K562 (cell line): ENCODE results near the gene PSMA7. TPM values are rescaled to one million over a fixed set of nuclear protein-coding genes. Genes with fewer than 3 reads are reported as not detected.

Experiments
- CHD4 ChIP-seq: fragments of 200-600 bp; sonication (generic); IDR thresholded peaks from 3 replicates; pipeline ENCODE4 v1.6.1; 2012; ENCODE audit warnings: low read depth, mild to moderate bottlenecking, mixed read lengths, low read length, inconsistent platforms; ENCODE audit not compliant: insufficient read depth, insufficient replicate concordance, poor library complexity, severe bottlenecking
- E2F8 ChIP-seq: fragments of 450-650 bp; IDR thresholded peaks from 2 replicates; pipeline ENCODE4 v1.7.1; 2018; ENCODE audit warnings: mild to moderate bottlenecking, low read depth; ENCODE audit not compliant: partially characterized antibody
- GABPA ChIP-seq: fragments of 200-800 bp; sonication (Bioruptor generic); conservative IDR thresholded peaks from 2 replicates; pipeline ENCODE4 v1.6.1; 2016; ENCODE audit warnings: low read depth, missing genetic modification characterization, missing compliant biosample characterization
- HNRNPK ChIP-seq: fragments of 200-400 bp; formaldehyde crosslinking; IDR thresholded peaks from one replicate; pipeline ENCODE4 v1.6.1; 2018; ENCODE audit warnings: mild to moderate bottlenecking, low read depth, low read length; ENCODE audit not compliant: poor library complexity, severe bottlenecking
- KLF1 ChIP-seq: fragments of 450-650 bp; IDR thresholded peaks from 2 replicates; pipeline ENCODE4 v1.6.1; 2016; ENCODE audit warnings: missing genetic modification characterization, missing compliant biosample characterization
- LEF1 ChIP-seq: fragments of 450-650 bp; IDR thresholded peaks from 2 replicates; pipeline ENCODE4 v1.6.1; 2016; ENCODE audit warnings: mild to moderate bottlenecking
- MED1 ChIP-seq: sonication (generic); formaldehyde crosslinking; IDR thresholded peaks from 2 replicates; pipeline ENCODE4 v1.8.1; 2023; ENCODE audit warnings: missing genetic modification reagents, borderline replicate concordance
- MTF1 ChIP-seq: fragments of 250-450 bp; sonication (Bioruptor Pico); IDR thresholded peaks from 2 replicates; pipeline ENCODE4 v1.9.0; 2021; ENCODE audit warnings: moderate library complexity, mild to moderate bottlenecking, inconsistent platforms, borderline replicate concordance
- NCOA6 ChIP-seq: fragments of 450-650 bp; IDR thresholded peaks from 2 replicates; pipeline ENCODE4 v1.6.1; 2017; ENCODE audit warnings: mild to moderate bottlenecking
- PHB2 ChIP-seq: fragments of 450-650 bp; IDR thresholded peaks from 2 replicates; pipeline ENCODE4 v1.6.1; 2017; ENCODE audit warnings: low read depth
- POLR2AphosphoS5 ChIP-seq: IDR thresholded peaks from 2 replicates; pipeline ENCODE4 v1.6.1; 2011; ENCODE audit warnings: mild to moderate bottlenecking, low read depth, low read length, moderate library complexity; ENCODE audit not compliant: control insufficient read depth, insufficient read depth
- SMARCE1 ChIP-seq: fragments of 450-650 bp; IDR thresholded peaks from 2 replicates; pipeline ENCODE4 v1.7.1; 2016; ENCODE audit warnings: mild to moderate bottlenecking
- TAF7 ChIP-seq: fragments of 450-650 bp; IDR thresholded peaks from 2 replicates; pipeline ENCODE4 v1.6.1; 2016; ENCODE audit warnings: missing genetic modification characterization, missing compliant biosample characterization
- TAF9B ChIP-seq: fragments of 450-650 bp; IDR thresholded peaks from 2 replicates; pipeline ENCODE4 v1.6.1; 2018; ENCODE audit warnings: mild to moderate bottlenecking; ENCODE audit not compliant: partially characterized antibody
- TRIM25 ChIP-seq: fragments of 450-650 bp; IDR thresholded peaks from 2 replicates; pipeline ENCODE4 v1.7.0; 2016; ENCODE audit warnings: borderline replicate concordance
- ZEB2 ChIP-seq: fragments of 450-650 bp; IDR thresholded peaks from 2 replicates; pipeline ENCODE4 v1.6.1; 2016
- ZNF140 ChIP-seq: fragments of 250-450 bp; sonication (Bioruptor Pico); IDR thresholded peaks from 2 replicates; pipeline ENCODE4 v1.8.0; 2021; ENCODE audit warnings: moderate library complexity, mild to moderate bottlenecking, inconsistent platforms
- ZNF174 ChIP-seq: fragments of 250-450 bp; sonication (Bioruptor Pico); IDR thresholded peaks from 2 replicates; pipeline ENCODE4 v1.4.0; 2020; ENCODE audit warnings: mild to moderate bottlenecking
- polyA plus RNA-seq, 8 experiments: library from polyadenylated mRNA; depleted of rRNA in 4 of 8; stranded (reverse) in 5 of 8; unstranded in 3 of 8; fragments of >200 nt; fragmentation: Nextera tagmentation in 2 of 8; fragmentation: Illumina TruSeq in 1 of 8; extraction: Ambion mirVana in 2 of 8; extraction: Trizol in 1 of 8; gene quantifications; 2 replicates each; pipeline versions ENCODE4 v1.2.1 to v1.2.3, GENCODE V29; 2011 to 2014; ENCODE audit warnings: inconsistent platforms in 1 of 8, missing spikeins in 1 of 8
- total RNA-seq, 7 experiments: library from RNA; depleted of rRNA in 6 of 7; stranded (reverse); fragments of >200 nt in 6 of 7; fragmentation: Illumina TruSeq in 2 of 7; extraction: Trizol in 2 of 7; gene quantifications; 2 replicates each; pipeline versions ENCODE4 v1.2.1 to v1.2.3, GENCODE V29; 2011 to 2021; ENCODE audit warnings: low replicate concordance in 1 of 7
- TF ChIP-seq, protein P1 (sequence below), 2 experiments: IDR thresholded peaks; 2 replicates each; pipeline ENCODE4 v1.6.1; 2011; ENCODE audit warnings: borderline replicate concordance in 1 of 2, control low read depth in 1 of 2, low read depth in 1 of 2, low read length in 1 of 2, mild to moderate bottlenecking in 1 of 2, mixed read lengths in 1 of 2, moderate library complexity in 1 of 2; ENCODE audit not compliant: insufficient read depth in 1 of 2, insufficient read length in 1 of 2, poor library complexity in 1 of 2, severe bottlenecking in 1 of 2; ENCODE audit errors: extremely low read depth in 1 of 2

The PSMA7 gene
- total and polyA plus RNA-seq, 9 of the 15 experiments (the other 6 are each of a cell fraction or from before 2014, with no cell fraction given): 257 to 510 (median 393) TPM

DNA sequence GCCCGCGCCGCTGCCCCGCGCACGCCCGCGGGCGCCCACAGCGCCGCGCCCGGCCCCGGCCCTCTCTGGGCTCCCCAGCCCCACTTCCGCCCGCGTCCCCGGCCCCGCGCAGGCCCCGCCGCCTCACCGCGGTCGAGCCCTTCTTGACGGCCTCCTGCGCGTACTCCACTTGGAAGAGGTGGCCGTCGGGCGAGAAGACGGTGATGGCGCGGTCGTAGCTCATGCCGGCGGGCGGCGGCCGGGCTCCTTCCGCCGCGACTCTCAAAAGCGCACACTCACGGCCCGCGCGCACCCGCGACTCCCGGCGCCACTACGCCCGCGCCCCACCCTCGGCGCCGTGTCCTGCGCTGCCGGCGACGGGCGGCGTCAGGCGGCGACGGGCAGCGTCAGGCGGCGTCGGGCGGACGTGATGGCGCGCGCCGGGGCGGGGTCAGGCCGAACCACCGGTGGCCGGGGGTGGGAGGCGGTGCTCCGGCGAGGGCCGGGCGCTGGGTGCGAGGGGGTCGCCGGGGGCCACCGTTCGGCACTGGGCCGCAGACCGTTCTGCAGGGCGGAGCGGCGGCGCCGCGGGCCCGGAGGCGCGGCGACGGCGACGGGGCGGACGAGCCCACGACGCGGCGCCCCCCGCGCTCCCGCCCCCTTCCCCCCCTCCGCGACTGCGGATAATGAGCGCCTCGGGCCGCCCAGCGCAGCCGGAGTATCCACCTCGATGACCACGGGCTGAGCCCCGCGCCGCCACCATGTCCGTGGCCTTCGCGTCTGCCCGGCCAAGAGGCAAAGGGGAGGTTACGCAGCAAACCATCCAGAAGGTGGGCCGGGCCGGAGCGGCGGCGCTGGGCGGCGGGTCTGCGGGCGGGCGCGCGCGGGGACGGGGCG, at the start of gene PSMA7, which contains the start of gene SS18L1 (continued):
- TF ChIP-seq, protein P1, sequence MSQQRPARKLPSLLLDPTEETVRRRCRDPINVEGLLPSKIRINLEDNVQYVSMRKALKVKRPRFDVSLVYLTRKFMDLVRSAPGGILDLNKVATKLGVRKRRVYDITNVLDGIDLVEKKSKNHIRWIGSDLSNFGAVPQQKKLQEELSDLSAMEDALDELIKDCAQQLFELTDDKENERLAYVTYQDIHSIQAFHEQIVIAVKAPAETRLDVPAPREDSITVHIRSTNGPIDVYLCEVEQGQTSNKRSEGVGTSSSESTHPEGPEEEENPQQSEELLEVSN (IDR thresholded peaks at IDR 0.05; ENCODE audit: borderline replicate concordance in 1 of 2, extremely low read depth in 1 of 2, insufficient read depth in 1 of 2, insufficient read length in 1 of 2, low read depth in 1 of 2, low read length in 1 of 2, poor library complexity in 1 of 2, severe bottlenecking in 1 of 2): peak in 1 of 2 experiments; percentile 2
- no peak for TF ChIP-seq MED1 (CRISPR knock-in tag)
- peak; percentile 53 for TF ChIP-seq NCOA6
- TF ChIP-seq SMARCE1: no peak
- no peak for TF ChIP-seq MTF1 (CRISPR knock-in tag)
- TF ChIP-seq TRIM25: no peak
- no peak for TF ChIP-seq KLF1
- TF ChIP-seq POLR2AphosphoS5: peak; percentile 49; the same call in 1 of the 2 replicates
- no peak for TF ChIP-seq E2F8
- no peak for TF ChIP-seq ZNF174 (CRISPR knock-in tag)
- TF ChIP-seq TAF9B: no peak
- TF ChIP-seq ZNF140 (CRISPR knock-in tag): no peak
- no peak for TF ChIP-seq TAF7 (tag)
- no peak for TF ChIP-seq ZEB2
- TF ChIP-seq HNRNPK: no peak
- peak; percentile 76 for TF ChIP-seq GABPA (tag)
- TF ChIP-seq CHD4: no peak
- TF ChIP-seq PHB2: no peak
- no peak for TF ChIP-seq LEF1
